IMR-90 (cell line): ENCODE data around the gene SSBP3. TPM values are rescaled to one million over a fixed set of nuclear protein-coding genes. Genes with fewer than 3 reads are reported as not detected.

ENCODE experiments used
- ATAC-seq: fragments of 200-7000 bp; cut with Tn5 transposase; 2 replicates; pipeline ENCODE4 v1.9.1; 2020; ENCODE audit warnings: low read depth, mild to moderate bottlenecking, moderate library complexity
- BruUV-seq: library from RNA; stranded (reverse); fragments of 400-500 nt; replicated peaks from 2 replicates; lab custom pipeline; 2021; lab: Mats Ljungman, UMichigan
- CTCF ChIA-PET: fragments of 300-600 bp; formaldehyde crosslinking; extraction: SDS; loops from one replicate; lab custom pipeline; 2021; ENCODE audit warnings: antibody characterized with exemption; lab: Yijun Ruan, JAX
- POLR2A ChIA-PET: fragments of 300-600 bp; sonication (Branson Sonifier 250); formaldehyde crosslinking; loops from one replicate; lab custom pipeline; 2022; ENCODE audit warnings: antibody characterized with exemption; ENCODE audit not compliant: unreplicated experiment; lab: Charles Lee
- DNase-seq: peaks from one replicate; pipeline ENCODE4 v3.0.0; 2013
- H2AFZ ChIP-seq: replicated peaks from 2 replicates; pipeline ENCODE3; 2013; ENCODE audit warnings: low read length, mild to moderate bottlenecking; ENCODE audit not compliant: poor library complexity
- H2AK5ac ChIP-seq: 2 replicates; pipeline ENCODE4 v1.6.1; 2013; ENCODE audit warnings: low read depth, low read length, inconsistent platforms
- H2AK9ac ChIP-seq: replicated peaks from 2 replicates; pipeline ENCODE3; 2013; ENCODE audit warnings: mild to moderate bottlenecking, low read depth, low read length, moderate library complexity; ENCODE audit not compliant: poor library complexity
- H2BK120ac ChIP-seq: 2 replicates; pipeline ENCODE4 v1.6.1; 2013; ENCODE audit warnings: low read depth, low read length, inconsistent platforms
- H2BK15ac ChIP-seq: 3 replicates; pipeline ENCODE4 v1.6.1; 2013; ENCODE audit warnings: low read depth, low read length, inconsistent platforms
- H2BK20ac ChIP-seq: 2 replicates; pipeline ENCODE4 v1.6.1; 2013; ENCODE audit warnings: low read depth, mild to moderate bottlenecking, inconsistent platforms, low read length, moderate library complexity
- H2BK5ac ChIP-seq: 2 replicates; pipeline ENCODE4 v1.6.1; 2013; ENCODE audit warnings: mild to moderate bottlenecking, low read depth, low read length, inconsistent platforms; ENCODE audit not compliant: poor library complexity, severe bottlenecking
- H3K14ac ChIP-seq: replicated peaks from 2 replicates; pipeline ENCODE4 v1.6.1; 2013; ENCODE audit warnings: low read depth, low read length, inconsistent platforms
- H3K18ac ChIP-seq: 2 replicates; pipeline ENCODE4 v1.6.1; 2013; ENCODE audit warnings: low read depth, low read length, control low read depth
- H3K23ac ChIP-seq: 2 replicates; pipeline ENCODE4 v1.6.1; 2013; ENCODE audit warnings: low read depth, low read length, inconsistent platforms
- H3K27ac ChIP-seq: 2 replicates; pipeline ENCODE4 v1.5.1; 2013; ENCODE audit warnings: mild to moderate bottlenecking, control low read depth, low read length; ENCODE audit not compliant: insufficient read depth
- H3K27me3 ChIP-seq: 2 replicates; pipeline ENCODE4 v1.6.1; 2013; ENCODE audit warnings: low read length; ENCODE audit not compliant: control insufficient read depth, insufficient read depth
- H3K36me3 ChIP-seq: 2 replicates; pipeline ENCODE4 v1.6.1; 2013; ENCODE audit warnings: low read length, mixed read lengths; ENCODE audit not compliant: control insufficient read depth, insufficient read depth
- H3K4ac ChIP-seq: 2 replicates; pipeline ENCODE4 v1.6.1; 2013; ENCODE audit warnings: low read depth, low read length, inconsistent platforms
- H3K4me1 ChIP-seq: 2 replicates; pipeline ENCODE4 v1.6.1; 2013; ENCODE audit warnings: low read length, mixed read lengths; ENCODE audit not compliant: control insufficient read depth, insufficient read depth
- H3K4me2 ChIP-seq: 2 replicates; pipeline ENCODE4 v1.6.1; 2013; ENCODE audit warnings: low read depth, mild to moderate bottlenecking, control low read depth, low read length, moderate library complexity
- H3K4me3 ChIP-seq: 2 replicates; pipeline ENCODE4 v1.5.1; 2013; ENCODE audit warnings: low read depth, mild to moderate bottlenecking, control low read depth, low read length, moderate library complexity; ENCODE audit not compliant: insufficient read depth
- H3K56ac ChIP-seq: 2 replicates; pipeline ENCODE4 v1.6.1; 2013; ENCODE audit warnings: low read length, inconsistent platforms; ENCODE audit not compliant: insufficient read depth; ENCODE audit errors: extremely low read depth
- H3K79me1 ChIP-seq, 2 experiments: 2 replicates each; pipeline ENCODE4 v1.6.1; 2013; ENCODE audit warnings: low read length in 2 of 2, inconsistent platforms in 1 of 2, low read depth in 1 of 2
- H3K9ac ChIP-seq: 2 replicates; pipeline ENCODE4 v1.6.1; 2013; ENCODE audit warnings: low read depth, low read length, control low read depth
- H3K9me1 ChIP-seq: 2 replicates; pipeline ENCODE4 v1.6.1; 2013; ENCODE audit warnings: low read length, inconsistent platforms; ENCODE audit not compliant: insufficient read depth
- H3K9me3 ChIP-seq: 2 replicates; pipeline ENCODE4 v1.6.1; 2013; ENCODE audit warnings: low read length; ENCODE audit not compliant: control insufficient read depth, insufficient read depth
- H4K20me1 ChIP-seq: 2 replicates; pipeline ENCODE4 v1.6.1; 2013; ENCODE audit warnings: low read length, inconsistent platforms; ENCODE audit not compliant: insufficient read depth
- H4K5ac ChIP-seq: 2 replicates; pipeline ENCODE4 v1.6.1; 2013; ENCODE audit warnings: mild to moderate bottlenecking, low read depth, low read length, control low read depth
- H4K8ac ChIP-seq, 2 experiments: 2 replicates each; pipeline ENCODE4 v1.6.1; 2013; ENCODE audit warnings: low read depth in 2 of 2, low read length in 2 of 2, control low read depth in 1 of 2, inconsistent platforms in 1 of 2
- H4K91ac ChIP-seq: 2 replicates; pipeline ENCODE4 v1.6.1; 2013; ENCODE audit warnings: low read depth, low read length, inconsistent platforms; ENCODE audit not compliant: insufficient read depth
- BHLHE40 ChIP-seq: fragments of 150-350 bp; IDR thresholded peaks from 2 replicates; pipeline ENCODE4 v1.6.1; 2016; ENCODE audit warnings: mild to moderate bottlenecking, low read depth, low read length
- FOS ChIP-seq: fragments of 150-350 bp; IDR thresholded peaks from 2 replicates; pipeline ENCODE4 v1.6.1; 2016; ENCODE audit warnings: low read depth, low read length
- MAFK ChIP-seq: IDR thresholded peaks from 2 replicates; pipeline ENCODE4 v1.6.1; 2012; ENCODE audit warnings: low read depth, low read length, improper control_type of control experiment
- MAZ ChIP-seq: IDR thresholded peaks from 2 replicates; pipeline ENCODE4 v1.6.1; 2012; ENCODE audit warnings: low read depth, mild to moderate bottlenecking, low read length, improper control_type of control experiment, moderate library complexity, borderline replicate concordance
- MXI1 ChIP-seq: IDR thresholded peaks from 2 replicates; pipeline ENCODE4 v1.6.1; 2012; ENCODE audit warnings: low read depth, mild to moderate bottlenecking, low read length, moderate library complexity, borderline replicate concordance
- NFE2L2 ChIP-seq: fragments of 150-350 bp; IDR thresholded peaks from 2 replicates; pipeline ENCODE4 v1.6.1; 2016; ENCODE audit warnings: low read depth, mild to moderate bottlenecking, low read length
- POLR2A ChIP-seq: IDR thresholded peaks from 2 replicates; pipeline ENCODE4 v1.6.1; 2012; ENCODE audit warnings: mild to moderate bottlenecking, low read depth, low read length
- RAD21 ChIP-seq: IDR thresholded peaks from 2 replicates; pipeline ENCODE4 v1.6.1; 2012; ENCODE audit warnings: low read length, improper control_type of control experiment
- RFX5 ChIP-seq: IDR thresholded peaks from 2 replicates; pipeline ENCODE4 v1.8.0; 2012; ENCODE audit warnings: low read depth, mild to moderate bottlenecking, low read length, moderate library complexity
- SMC3 ChIP-seq: fragments of 150-350 bp; IDR thresholded peaks from 2 replicates; pipeline ENCODE4 v1.6.1; 2016; ENCODE audit warnings: low read depth, mild to moderate bottlenecking, antibody characterized with exemption, low read length, moderate library complexity
- WGBS, 2 experiments: methylation state at CpG; one replicate each; pipeline versions ENCODE4 v1.1.5 to v1.1.7; 2013; ENCODE audit warnings: missing lambda C conversion rate in 2 of 2; ENCODE audit not compliant: insufficient read length in 1 of 2; ENCODE audit errors: extremely low coverage in 2 of 2; 5-methylcytosine and 5-hydroxymethylcytosine counted together
- dilution Hi-C: fragments of 300-500 bp; cut with HindIII; formaldehyde crosslinking; loops from one replicate; pipeline ENCODE4 v1.14.3; 2018; ENCODE audit warnings: low sequenced_read_pairs; ENCODE audit not compliant: unreplicated experiment
- in situ Hi-C: fragments of 300-500 bp; cut with MboI; formaldehyde crosslinking; loops from 3 replicates; pipeline ENCODE4 v1.14.3; 2019; ENCODE audit warnings: low sequenced_read_pairs, inconsistent platforms, mixed read lengths
- intact Hi-C: fragments of 100-400 bp; cut with micrococcal nuclease; formaldehyde crosslinking; loops from 2 replicates; pipeline ENCODE4 v1.10.0; 2022
- polyA plus RNA-seq, 3 experiments: library from polyadenylated mRNA; depleted of rRNA; stranded (reverse); fragments of >200 nt; gene quantifications; 2 replicates each; pipeline ENCODE4 v1.2.3, GENCODE V29; 2012; ENCODE audit warnings: low replicate concordance in 1 of 3
- total RNA-seq: library from RNA; depleted of rRNA; stranded (reverse); fragments of >200 nt; gene quantifications from 2 replicates; pipeline ENCODE4 v1.2.3, GENCODE V29; 2012
- TF ChIP-seq, protein P1 (sequence below): fragments of 150-350 bp; IDR thresholded peaks from 2 replicates; pipeline ENCODE4 v1.6.1; 2017; ENCODE audit warnings: mild to moderate bottlenecking, antibody characterized with exemption, low read length, low read depth
- TF ChIP-seq, protein P2 (sequence below): conservative IDR thresholded peaks from 2 replicates; pipeline ENCODE4 v1.5.1; 2012; ENCODE audit warnings: mild to moderate bottlenecking, low read depth, low read length, improper control_type of control experiment
- TF ChIP-seq, protein P3 (sequence below): fragments of 150-350 bp; IDR thresholded peaks from 2 replicates; pipeline ENCODE4 v1.6.1; 2016; ENCODE audit warnings: low read depth, mild to moderate bottlenecking, low read length, moderate library complexity, borderline replicate concordance

SSBP3 gene
- total and polyA plus RNA-seq, 2 of the 4 experiments (the other 2 are of a cell fraction), result 10.9 to 39.6 TPM

DNA sequence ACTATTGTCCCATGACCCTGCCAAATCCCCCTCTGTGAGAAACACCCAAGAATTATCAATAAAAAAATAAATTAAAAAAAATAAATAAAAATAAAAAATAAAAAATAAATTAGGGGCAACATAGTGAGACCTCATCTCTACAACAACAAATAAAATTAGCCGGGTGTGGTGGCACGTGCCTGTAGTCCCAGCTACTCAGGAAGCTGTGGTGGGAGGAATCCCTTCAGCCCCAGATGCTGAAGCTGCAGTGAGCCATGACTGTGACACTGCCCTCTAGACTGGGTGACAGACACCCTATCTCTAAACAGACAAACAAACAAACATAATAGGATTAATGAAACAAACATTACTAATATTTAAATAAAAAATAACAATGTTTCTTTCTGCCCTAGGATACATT is 171.9 kb downstream of the SSBP3 start:
- dilution Hi-C loops, result no loop called here

More for the DNA sequence above, 171.9 kb downstream of the SSBP3 start:
- no TSS peak for BruUV-seq
- Histone ChIP-seq H3K18ac (no peak overlapping the region), H3K9me1 (peaks cover 14% of the 10 kb centered on the region; the same call in 1 of the 2 replicates), H3K79me1 (no peaks in the 10 kb centered on the region), H3K9me3 (no peaks in the 10 kb centered on the region), H3K4me1 (peaks cover 9% of the 10 kb centered on the region; the same call in 1 of the 2 replicates), H3K4ac (no peak overlapping the region), H3K27me3 (no peaks in the 10 kb centered on the region), H2AK5ac (no peak overlapping the region), H2AK9ac (no peak overlapping the region), H2BK5ac (no peak overlapping the region), H2BK15ac (no peak overlapping the region), H3K4me3 (no peak overlapping the region), H2BK20ac (no peak overlapping the region), H4K8ac (no peak overlapping the region), H3K23ac (no peak overlapping the region), H3K36me3 (peaks cover 29% of the 10 kb centered on the region), H4K20me1 (no peaks in the 10 kb centered on the region), H3K14ac (no peak overlapping the region), H4K91ac (no peak overlapping the region), H2AFZ (no peak overlapping the region), H4K5ac (no peak overlapping the region), H3K9ac (no peak overlapping the region), H3K4me2 (no peak overlapping the region), H3K27ac (no peak overlapping the region), H3K56ac (no peak overlapping the region), H2BK120ac (no peak overlapping the region)
- ChIA-PET POLR2A (no interaction called here), CTCF (no interaction called here)
- whole genome bisulfite sequencing, 2 experiments, result no CpG with 5 or more reads among the region's 2 CpGs
- intact Hi-C loops (no loop called here), in situ Hi-C loops (no loop called here)
- DNase-seq, result no peak
- no peak for ATAC-seq
- TF ChIP-seq, protein P1, sequence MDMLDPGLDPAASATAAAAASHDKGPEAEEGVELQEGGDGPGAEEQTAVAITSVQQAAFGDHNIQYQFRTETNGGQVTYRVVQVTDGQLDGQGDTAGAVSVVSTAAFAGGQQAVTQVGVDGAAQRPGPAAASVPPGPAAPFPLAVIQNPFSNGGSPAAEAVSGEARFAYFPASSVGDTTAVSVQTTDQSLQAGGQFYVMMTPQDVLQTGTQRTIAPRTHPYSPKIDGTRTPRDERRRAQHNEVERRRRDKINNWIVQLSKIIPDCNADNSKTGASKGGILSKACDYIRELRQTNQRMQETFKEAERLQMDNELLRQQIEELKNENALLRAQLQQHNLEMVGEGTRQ, result no peak
- TF ChIP-seq FOS, result no peak
- TF ChIP-seq BHLHE40, result no peak
- TF ChIP-seq NFE2L2, result no peak
- TF ChIP-seq SMC3, result no peak
- no peak for TF ChIP-seq MXI1
- TF ChIP-seq RFX5, result no peak
- TF ChIP-seq RAD21, result no peak
- TF ChIP-seq, protein P2, sequence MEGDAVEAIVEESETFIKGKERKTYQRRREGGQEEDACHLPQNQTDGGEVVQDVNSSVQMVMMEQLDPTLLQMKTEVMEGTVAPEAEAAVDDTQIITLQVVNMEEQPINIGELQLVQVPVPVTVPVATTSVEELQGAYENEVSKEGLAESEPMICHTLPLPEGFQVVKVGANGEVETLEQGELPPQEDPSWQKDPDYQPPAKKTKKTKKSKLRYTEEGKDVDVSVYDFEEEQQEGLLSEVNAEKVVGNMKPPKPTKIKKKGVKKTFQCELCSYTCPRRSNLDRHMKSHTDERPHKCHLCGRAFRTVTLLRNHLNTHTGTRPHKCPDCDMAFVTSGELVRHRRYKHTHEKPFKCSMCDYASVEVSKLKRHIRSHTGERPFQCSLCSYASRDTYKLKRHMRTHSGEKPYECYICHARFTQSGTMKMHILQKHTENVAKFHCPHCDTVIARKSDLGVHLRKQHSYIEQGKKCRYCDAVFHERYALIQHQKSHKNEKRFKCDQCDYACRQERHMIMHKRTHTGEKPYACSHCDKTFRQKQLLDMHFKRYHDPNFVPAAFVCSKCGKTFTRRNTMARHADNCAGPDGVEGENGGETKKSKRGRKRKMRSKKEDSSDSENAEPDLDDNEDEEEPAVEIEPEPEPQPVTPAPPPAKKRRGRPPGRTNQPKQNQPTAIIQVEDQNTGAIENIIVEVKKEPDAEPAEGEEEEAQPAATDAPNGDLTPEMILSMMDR, result no peak
- TF ChIP-seq, protein P3, sequence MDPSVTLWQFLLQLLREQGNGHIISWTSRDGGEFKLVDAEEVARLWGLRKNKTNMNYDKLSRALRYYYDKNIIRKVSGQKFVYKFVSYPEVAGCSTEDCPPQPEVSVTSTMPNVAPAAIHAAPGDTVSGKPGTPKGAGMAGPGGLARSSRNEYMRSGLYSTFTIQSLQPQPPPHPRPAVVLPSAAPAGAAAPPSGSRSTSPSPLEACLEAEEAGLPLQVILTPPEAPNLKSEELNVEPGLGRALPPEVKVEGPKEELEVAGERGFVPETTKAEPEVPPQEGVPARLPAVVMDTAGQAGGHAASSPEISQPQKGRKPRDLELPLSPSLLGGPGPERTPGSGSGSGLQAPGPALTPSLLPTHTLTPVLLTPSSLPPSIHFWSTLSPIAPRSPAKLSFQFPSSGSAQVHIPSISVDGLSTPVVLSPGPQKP, result no peak
- no peak for TF ChIP-seq MAFK
- TF ChIP-seq MAZ, result no peak
- no peak for TF ChIP-seq POLR2A
